WTC11 (cell line): Measurements from ENCODE around the gene TMC1. TPM values are rescaled to one million over a fixed set of nuclear protein-coding genes. Genes with fewer than 3 reads are reported as not detected.
"Not testable (repeated sequence)": the region's sequence is repeated elsewhere in the genome, so short reads cannot be mapped to it uniquely, and the experiment has no call there.

Experiments used
- ATAC-seq: fragments of 200-7000 bp; cut with Tn5 transposase; 2 replicates; pipeline ENCODE4 v1.10.0; 2021; ENCODE audit warnings: mild to moderate bottlenecking, moderate library complexity
- CTCF ChIA-PET: fragments of 300-600 bp; sonication (Branson Sonifier 250); formaldehyde crosslinking; loops from one replicate; lab custom pipeline; 2021; ENCODE audit warnings: antibody characterized with exemption; lab: Charles Lee
- POLR2A ChIA-PET: fragments of 350-600 bp; sonication (Branson Sonifier 250); formaldehyde crosslinking; loops from one replicate; lab custom pipeline; 2021; ENCODE audit warnings: antibody characterized with exemption; lab: Charles Lee
- DNase-seq: peaks from one replicate; pipeline ENCODE4 v3.0.0; 2021; ENCODE audit warnings: low spot score
- H3K27ac Mint-ChIP-seq: 2 replicates; pipeline ENCODE4 v1.8.0; 2021; ENCODE audit warnings: mixed read lengths
- H3K27me3 Mint-ChIP-seq: 2 replicates; pipeline ENCODE4 v1.8.0; 2021; ENCODE audit warnings: low read depth, mild to moderate bottlenecking, moderate library complexity, mixed read lengths
- H3K36me3 Mint-ChIP-seq: 2 replicates; pipeline ENCODE4 v1.8.0; 2021; ENCODE audit warnings: mixed read lengths
- H3K4me1 Mint-ChIP-seq: 2 replicates; pipeline ENCODE4 v1.8.0; 2022; ENCODE audit warnings: mixed read lengths
- H3K4me3 Mint-ChIP-seq: 2 replicates; pipeline ENCODE4 v1.8.0; 2021; ENCODE audit warnings: mild to moderate bottlenecking, moderate library complexity, mixed read lengths
- H3K9me3 Mint-ChIP-seq: 2 replicates; pipeline ENCODE4 v1.8.0; 2021; ENCODE audit warnings: mixed read lengths
- ARID4B ChIP-seq: sonication (generic); formaldehyde crosslinking; IDR thresholded peaks from 2 replicates; pipeline ENCODE4 v1.8.0; 2023; ENCODE audit warnings: missing genetic modification reagents, mild to moderate bottlenecking, borderline replicate concordance
- ATF2 ChIP-seq: sonication (generic); formaldehyde crosslinking; IDR thresholded peaks from 2 replicates; pipeline ENCODE4 v1.8.1; 2022; ENCODE audit warnings: low read depth, missing genetic modification reagents, borderline replicate concordance
- CTCF ChIP-seq: fragments of 200-600 bp; IDR thresholded peaks from 2 replicates; pipeline ENCODE4 v1.8.0; 2022; ENCODE audit warnings: antibody characterized with exemption
- ESRRA ChIP-seq: sonication (generic); formaldehyde crosslinking; IDR thresholded peaks from 2 replicates; pipeline ENCODE4 v1.8.1; 2022; ENCODE audit warnings: mild to moderate bottlenecking, missing genetic modification reagents, borderline replicate concordance
- FOXP1 ChIP-seq: sonication (generic); formaldehyde crosslinking; IDR thresholded peaks from 2 replicates; pipeline ENCODE4 v1.8.0; 2022; ENCODE audit warnings: missing genetic modification reagents, mild to moderate bottlenecking, moderate library complexity, borderline replicate concordance
- IRF1 ChIP-seq: sonication (generic); formaldehyde crosslinking; IDR thresholded peaks from 2 replicates; pipeline ENCODE4 v1.8.0; 2023; ENCODE audit warnings: missing genetic modification reagents
- KAT7 ChIP-seq: sonication (generic); formaldehyde crosslinking; IDR thresholded peaks from 2 replicates; pipeline ENCODE4 v1.8.1; 2023; ENCODE audit warnings: missing genetic modification reagents, mild to moderate bottlenecking, borderline replicate concordance
- NFE2L1 ChIP-seq: sonication (generic); formaldehyde crosslinking; IDR thresholded peaks from 2 replicates; pipeline ENCODE4 v1.8.1; 2023; ENCODE audit warnings: missing genetic modification reagents
- NFYB ChIP-seq: sonication (generic); formaldehyde crosslinking; conservative IDR thresholded peaks from 2 replicates; pipeline ENCODE4 v1.8.0; 2022; ENCODE audit warnings: low read depth, missing genetic modification reagents
- NR2C2 ChIP-seq: sonication (generic); formaldehyde crosslinking; IDR thresholded peaks from 2 replicates; pipeline ENCODE4 v1.8.0; 2022; ENCODE audit warnings: mild to moderate bottlenecking, missing genetic modification reagents
- TCF7 ChIP-seq: sonication (generic); formaldehyde crosslinking; IDR thresholded peaks from 2 replicates; pipeline ENCODE4 v1.8.0; 2022; ENCODE audit warnings: mild to moderate bottlenecking, low read depth, missing genetic modification reagents, moderate library complexity
- TP53 ChIP-seq: sonication (generic); formaldehyde crosslinking; IDR thresholded peaks from 2 replicates; pipeline ENCODE4 v1.8.1; 2023; ENCODE audit warnings: mild to moderate bottlenecking, missing genetic modification reagents
- USF1 ChIP-seq: sonication (generic); formaldehyde crosslinking; IDR thresholded peaks from 2 replicates; pipeline ENCODE4 v1.8.0; 2022; ENCODE audit warnings: mild to moderate bottlenecking, missing genetic modification reagents
- USF2 ChIP-seq: sonication (generic); formaldehyde crosslinking; IDR thresholded peaks from 2 replicates; pipeline ENCODE4 v1.8.1; 2023; ENCODE audit warnings: mild to moderate bottlenecking, missing genetic modification reagents, moderate library complexity
- ZMAT4 ChIP-seq: fragments of 250-450 bp; sonication (Bioruptor Pico); IDR thresholded peaks from 2 replicates; pipeline ENCODE4 v1.9.0; 2021; ENCODE audit warnings: mild to moderate bottlenecking
- total RNA-seq: library from RNA; stranded (reverse); gene quantifications from 3 replicates; pipeline ENCODE4 v1.2.3, GENCODE V29; 2021

The TMC1 gene
- total RNA-seq, 1 experiment from 2014 or later = 0.31 TPM

GRCh38 chr9:72509053-72509452, 12.4 kb upstream of the TMC1 start (continued):
- TF ChIP-seq USF2 (no peak), ZMAT4 (CRISPR knock-in tag) (no peak), FOXP1 (CRISPR knock-in tag) (no peak), NFYB (CRISPR knock-in tag) (no peak), TCF7 (no peak), ESRRA (no peak), USF1 (CRISPR knock-in tag) (no peak)

GRCh38 chr9:72509635-72510034, 11.8 kb upstream of the TMC1 start:
- ChIA-PET POLR2A (no interaction called here), CTCF (no interaction called here)
- TF ChIP-seq IRF1 (no peak), CTCF (no peak)
- ATAC-seq (no peak), DNase-seq (no peak)
- H3K36me3 Mint-ChIP-seq = no peaks in the 10 kb centered on the region
- H3K9me3 Mint-ChIP-seq = no peaks in the 10 kb centered on the region
- H3K27ac Mint-ChIP-seq = no peak overlapping the region
- H3K4me3 Mint-ChIP-seq = no peak overlapping the region
- H3K27me3 Mint-ChIP-seq = no peaks in the 10 kb centered on the region
- H3K4me1 Mint-ChIP-seq = peaks cover 6% of the 10 kb centered on the region

- H3K27ac Mint-ChIP-seq, H3K4me3 Mint-ChIP-seq, POLR2A ChIA-PET, H3K27me3 Mint-ChIP-seq, ATAC-seq, H3K9me3 Mint-ChIP-seq, CTCF ChIA-PET, H3K36me3 Mint-ChIP-seq, DNase-seq: not testable (repeated sequence)
- peaks cover 16% of the 10 kb centered on the region for H3K4me1 Mint-ChIP-seq
Observed at GRCh38 chr9:72521011-72521410, 397 bp upstream of the TMC1 start.

GRCh38 chr9:72524820-72525540, 3.6 kb downstream of the TMC1 start:
- ATAC-seq = peak; percentile 28
- CTCF ChIA-PET = no interaction called here
- TF ChIP-seq ZMAT4 (CRISPR knock-in tag) (no peak), CTCF (no peak), ARID4B (no peak), TP53 (no peak), NFE2L1 (CRISPR knock-in tag) (no peak), KAT7 (CRISPR knock-in tag) (no peak), NR2C2 (CRISPR knock-in tag) (no peak), ATF2 (CRISPR knock-in tag) (no peak)

More at GRCh38 chr9:72524820-72525540, 3.6 kb downstream of the TMC1 start:
- Mint-ChIP-seq H3K4me3 (no peak overlapping the region), H3K4me1 (peaks cover 29% of the 10 kb centered on the region), H3K9me3 (no peaks in the 10 kb centered on the region), H3K27ac (no peak overlapping the region), H3K27me3 (no peaks in the 10 kb centered on the region), H3K36me3 (no peaks in the 10 kb centered on the region)
- DNase-seq = no peak
- POLR2A ChIA-PET = no interaction called here
